GM19240 (cell line): Measurements from ENCODE around the gene AKAP7.
"Not testable (repeated sequence)": the region's sequence is repeated elsewhere in the genome, so short reads cannot be mapped to it uniquely, and the experiment has no call there.

ENCODE experiments used
- DNase-seq: peaks from one replicate; pipeline ENCODE4 v3.0.0; 2011; ENCODE audit warnings: low spot score; ENCODE audit not compliant: insufficient read length

The AKAP7 gene

DNA sequence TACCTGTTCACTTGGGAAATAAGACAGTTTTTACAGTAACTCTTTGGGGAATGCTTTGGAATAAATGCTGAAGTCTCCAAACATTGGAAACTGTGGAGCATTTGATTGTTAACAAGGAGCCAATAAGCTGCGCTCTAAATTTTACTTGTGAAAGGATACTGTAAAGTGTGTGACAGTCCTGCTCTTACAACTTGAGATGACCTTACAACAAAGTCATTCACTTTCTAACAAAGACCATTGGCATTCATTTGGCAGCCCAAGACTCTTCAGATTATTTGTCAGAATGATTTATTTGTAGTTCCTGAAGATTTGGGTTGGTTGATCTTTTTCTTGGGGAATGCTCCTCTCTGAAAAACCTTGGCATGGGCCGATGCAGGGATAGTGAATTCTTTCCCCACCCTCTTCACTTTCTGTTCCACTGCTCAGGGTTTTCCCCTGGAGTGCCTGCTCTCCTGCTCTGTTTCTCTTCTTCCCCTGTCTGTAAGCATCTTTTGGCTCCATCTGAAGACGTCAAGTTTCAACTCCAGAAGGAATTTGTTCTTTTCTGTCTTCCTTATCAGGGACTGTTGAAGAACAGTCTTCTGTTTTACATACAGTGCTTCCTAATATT, 116.4 kb downstream of the AKAP7 start:
- no peak for DNase-seq

DNA sequence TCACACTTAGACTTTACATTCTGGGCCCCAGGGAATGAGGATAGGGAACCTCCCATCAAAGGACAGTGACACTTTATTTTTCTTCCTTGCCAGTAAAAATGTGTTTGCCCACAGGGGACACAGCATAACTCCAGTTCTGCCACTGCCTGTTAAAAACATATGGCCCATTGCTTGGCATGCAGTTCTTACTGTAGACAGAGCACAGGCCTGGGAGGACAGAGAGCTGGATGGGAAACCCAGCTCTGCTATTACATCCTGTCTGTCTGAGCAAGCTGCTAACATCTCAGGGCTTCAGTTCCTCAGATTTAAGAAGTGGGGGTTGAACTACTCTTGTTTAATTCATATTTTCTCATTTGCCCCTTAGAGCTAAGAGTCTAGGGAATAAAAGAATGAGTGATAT, 120.2 kb downstream of the AKAP7 start:
- DNase-seq, result no peak

DNA sequence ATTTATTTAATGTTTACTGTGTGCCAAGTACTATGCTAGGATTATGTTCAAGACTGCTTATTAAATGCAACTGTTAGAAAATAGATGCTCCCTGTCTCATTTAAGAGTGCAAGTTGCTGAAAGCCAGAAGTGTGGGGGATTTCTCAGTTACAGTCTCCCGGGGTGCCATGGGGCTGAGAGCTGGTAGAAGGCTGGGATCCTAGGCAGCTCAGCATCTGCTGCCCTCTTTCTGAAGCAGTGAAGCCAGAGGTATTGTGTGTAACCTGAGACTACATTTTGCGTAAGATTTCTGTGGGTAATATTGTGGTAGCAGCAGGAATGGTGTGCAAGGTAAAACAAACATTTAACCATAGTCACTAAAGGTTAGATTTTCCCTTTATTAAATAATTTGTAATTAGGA, 120.6 kb downstream of the AKAP7 start:
- no peak for DNase-seq

DNA sequence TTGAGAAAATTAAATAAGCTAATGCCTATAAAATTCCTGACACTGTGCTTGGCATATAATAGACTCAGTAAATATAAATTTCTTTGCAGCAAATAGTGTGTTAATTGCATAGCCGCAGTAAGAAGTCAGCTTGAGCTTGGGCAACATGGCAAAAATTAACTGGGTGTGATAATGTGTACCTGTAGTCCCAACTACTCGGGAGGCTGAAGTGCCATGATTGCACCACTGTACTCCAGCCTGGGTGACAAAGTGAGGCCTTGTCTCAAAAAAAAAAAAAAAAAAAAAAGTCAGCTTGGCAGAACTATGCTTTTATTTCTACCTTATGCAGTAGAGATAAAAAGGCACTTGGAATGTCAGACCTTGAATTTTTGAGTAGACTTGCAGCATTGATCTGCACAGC, 121.8 kb downstream of the AKAP7 start:
- DNase-seq, result no peak

DNA sequence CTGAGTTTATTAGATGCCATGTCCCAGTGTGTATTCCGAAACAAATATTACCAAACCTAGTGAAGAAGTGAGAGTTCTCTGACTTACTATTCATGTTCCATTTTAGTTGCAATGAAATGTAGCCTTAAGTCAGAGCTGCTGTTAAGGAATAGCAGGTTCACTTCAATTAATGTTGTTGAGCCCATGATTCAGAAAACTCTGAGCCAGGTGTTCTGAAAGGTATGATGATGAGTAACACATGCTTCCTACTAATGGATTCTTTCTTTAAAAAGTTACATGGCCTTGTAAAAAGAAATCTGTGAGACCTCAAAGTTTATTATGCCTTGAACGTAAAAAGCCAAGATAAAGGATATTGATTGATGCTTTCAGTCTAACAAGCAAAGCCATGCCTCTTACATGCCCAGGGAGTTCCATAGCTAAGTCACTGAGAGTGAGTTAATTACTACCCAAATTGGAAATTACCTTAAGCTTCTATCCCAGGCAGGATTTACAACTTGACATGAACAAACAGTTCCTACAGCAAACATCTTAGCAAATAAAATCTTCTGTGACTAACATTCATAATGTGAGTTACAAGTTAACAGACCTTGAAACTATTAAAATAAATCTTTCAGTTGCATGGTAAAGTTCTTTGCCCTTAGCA, 122.9 kb downstream of the AKAP7 start:
- no peak for DNase-seq

DNA sequence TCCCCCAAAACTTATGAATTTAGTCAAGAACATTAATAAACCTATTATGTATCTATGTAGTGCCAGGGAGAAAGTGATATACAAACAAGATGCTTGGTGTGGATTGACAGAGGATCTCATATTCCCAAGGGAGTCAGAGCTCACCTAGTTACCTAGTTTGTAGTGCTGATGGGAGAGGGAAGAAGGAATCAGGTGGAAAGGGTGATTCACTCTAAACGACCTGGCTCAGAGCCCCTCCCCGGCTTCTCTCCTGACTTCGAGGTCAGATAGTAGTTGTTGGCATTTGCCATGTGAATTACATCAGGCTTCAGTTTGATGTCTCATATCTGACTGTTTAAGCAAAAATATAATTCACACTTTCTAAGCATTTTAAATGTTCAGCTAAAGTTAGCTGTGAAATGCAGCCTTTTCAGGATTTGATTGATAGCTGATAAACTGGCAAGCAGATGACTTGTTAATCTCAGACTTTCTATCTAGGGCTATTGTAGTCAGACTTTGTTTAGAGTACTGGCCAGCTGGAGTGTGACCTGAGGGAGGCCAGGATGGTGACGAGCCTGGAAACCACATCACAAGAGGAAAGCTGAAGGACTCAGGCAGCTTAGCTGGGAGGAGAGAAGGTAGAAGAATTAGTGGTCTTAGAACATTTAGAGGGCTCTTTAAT, 123.7 kb downstream of the AKAP7 start:
- no peak for DNase-seq

DNA sequence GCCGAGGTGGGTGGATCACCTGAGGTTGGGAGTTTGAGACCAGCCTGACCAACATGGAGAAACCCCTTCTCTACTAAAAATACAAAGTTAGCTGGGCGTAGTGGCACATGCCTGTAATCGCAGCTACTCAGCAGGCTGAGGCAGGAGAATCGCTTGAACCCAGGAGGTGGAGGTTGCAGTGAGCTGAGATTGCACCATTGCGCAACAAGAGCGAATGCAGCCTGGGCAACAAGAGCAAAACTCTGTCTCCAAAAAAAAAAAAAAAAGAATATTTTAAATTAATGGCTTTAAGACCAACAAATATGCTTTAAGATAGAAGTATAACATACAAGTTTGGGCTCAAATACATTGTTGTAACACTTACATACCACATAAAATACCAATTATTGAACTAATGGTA, 125.7 kb downstream of the AKAP7 start:
- not testable (repeated sequence) for DNase-seq

DNA sequence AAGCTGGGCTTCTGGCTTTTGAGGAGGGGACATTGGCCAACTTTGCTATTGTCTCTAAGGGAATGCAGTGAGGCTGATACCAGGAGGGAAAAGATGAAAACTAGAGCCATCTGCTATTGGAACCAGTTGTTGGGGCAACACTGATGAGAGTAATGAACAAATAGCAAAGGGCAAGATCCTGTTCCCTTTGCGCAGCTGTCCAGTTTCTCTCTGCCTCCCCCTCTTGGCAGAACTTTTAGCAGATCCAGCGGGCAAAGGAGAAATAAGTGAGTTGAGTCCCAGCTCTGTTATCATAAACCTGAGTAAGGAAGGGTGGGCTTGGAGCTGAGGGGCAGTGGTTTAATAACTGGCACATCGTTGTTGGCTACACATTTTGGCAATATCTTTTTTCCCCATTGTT, 126.8 kb downstream of the AKAP7 start:
- no peak for DNase-seq

DNA sequence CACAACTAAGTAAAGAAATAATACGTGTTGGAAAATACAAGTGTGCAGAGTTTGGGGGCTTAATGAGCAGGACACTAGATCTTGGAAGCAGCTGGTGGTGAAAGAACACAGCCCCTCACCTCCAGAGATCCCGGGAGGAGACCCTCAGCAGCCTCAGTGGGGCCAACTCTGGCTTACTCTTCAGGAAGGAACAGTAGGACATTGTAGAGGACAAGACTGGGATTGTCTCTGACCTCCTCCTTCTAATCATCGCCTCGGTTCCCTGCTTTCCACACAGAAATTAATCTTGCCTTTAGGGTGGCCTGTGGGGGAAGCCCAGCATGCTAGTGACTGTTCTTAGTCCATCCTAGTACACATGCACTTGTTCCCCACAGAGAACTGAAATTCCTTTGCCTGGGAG, 130.7 kb downstream of the AKAP7 start:
- no peak for DNase-seq

DNA sequence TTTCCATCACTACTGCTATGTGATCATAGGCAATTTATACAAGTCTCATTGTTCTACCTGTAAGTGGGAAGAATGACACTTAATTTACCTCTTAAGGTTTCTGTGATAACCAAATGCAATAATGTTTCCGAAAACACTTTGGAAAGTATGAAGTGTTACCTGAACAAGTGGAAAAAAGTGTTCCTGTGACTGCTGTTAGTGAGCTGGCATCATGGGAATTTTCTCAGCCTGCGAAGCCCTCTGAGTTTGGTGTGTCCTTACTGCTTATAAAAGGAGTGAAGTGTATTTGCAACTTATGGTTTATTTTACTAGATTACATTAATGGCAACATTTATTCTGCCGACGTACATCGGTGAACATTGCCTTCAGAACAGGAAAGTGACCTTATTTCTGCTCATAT, 133.0 kb downstream of the AKAP7 start:
- DNase-seq, result no peak

DNA sequence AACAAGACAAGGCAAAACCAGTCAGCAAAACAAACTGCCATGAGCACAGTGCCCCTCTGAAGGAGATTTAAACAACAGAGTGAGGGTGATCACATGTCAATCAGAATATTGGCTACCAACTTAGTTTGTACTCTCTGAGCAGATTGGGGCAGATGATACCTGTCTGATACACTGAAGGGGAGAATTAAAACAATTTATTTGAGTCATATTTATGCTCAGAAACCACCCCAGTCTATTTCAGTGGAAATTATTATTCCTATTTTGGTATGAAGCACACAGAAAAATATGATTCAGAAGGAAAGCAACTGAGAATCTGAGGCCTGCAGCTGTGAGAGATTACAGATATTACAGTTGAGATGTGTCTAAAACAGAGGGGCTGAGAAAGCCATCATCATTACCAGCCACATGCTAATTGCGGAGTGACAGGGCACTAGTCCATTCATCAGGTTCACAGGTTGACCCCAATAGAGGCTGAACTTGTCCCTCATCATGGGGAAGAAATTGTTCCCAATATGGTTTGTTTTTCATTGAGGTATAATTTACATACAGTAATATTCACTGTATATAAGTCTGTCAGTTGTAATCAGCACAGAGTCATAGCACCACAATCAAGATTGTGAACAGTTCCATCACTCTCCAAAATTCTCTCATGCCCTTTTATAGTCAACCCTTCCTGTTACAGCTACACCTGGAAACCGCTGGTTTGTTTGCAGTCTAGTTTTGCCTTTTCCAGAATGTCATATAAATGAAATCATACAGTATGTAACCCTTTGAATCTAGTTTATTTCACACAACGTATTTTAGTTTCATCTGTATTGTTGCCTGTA, 134.5 kb downstream of the AKAP7 start:
- DNase-seq, result no peak

DNA sequence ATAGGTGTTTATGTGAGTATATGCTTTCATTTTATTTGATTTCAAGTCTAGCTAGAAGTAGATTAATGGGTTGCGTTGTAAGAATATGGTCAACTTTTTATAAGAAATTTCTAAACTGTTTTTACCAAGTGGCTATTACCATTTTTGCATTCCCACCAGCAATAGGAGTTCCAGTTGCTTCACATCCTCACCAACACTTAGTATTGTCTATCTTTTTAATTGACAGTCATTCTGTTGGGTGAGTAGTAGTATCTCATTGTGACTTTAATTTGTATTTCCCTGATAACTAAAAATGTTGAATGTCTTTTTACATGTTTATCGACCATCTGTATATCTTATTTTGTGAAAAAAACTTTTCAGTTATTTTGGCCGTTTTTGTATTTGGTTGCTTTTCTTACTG, 135.3 kb downstream of the AKAP7 start:
- no peak for DNase-seq

DNA sequence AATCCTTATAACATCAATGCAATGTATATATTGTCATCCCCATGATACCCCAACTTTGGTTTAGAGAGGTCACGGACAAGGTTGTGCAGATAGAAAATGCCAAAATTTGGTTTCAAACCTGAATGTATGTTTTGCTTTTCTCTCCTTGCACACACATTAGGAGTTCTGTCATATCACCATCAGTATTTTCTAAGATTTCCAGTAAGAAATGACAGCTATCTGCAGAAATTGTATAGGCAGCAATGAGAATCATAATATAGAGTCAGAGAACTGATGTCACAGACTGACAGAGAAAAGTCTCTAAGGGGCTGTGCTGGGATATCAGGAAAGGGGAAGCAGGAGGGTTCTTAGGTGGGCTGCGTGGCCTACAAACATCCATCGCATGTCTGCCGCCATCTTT, 140.0 kb downstream of the AKAP7 start:
- no peak for DNase-seq

DNA sequence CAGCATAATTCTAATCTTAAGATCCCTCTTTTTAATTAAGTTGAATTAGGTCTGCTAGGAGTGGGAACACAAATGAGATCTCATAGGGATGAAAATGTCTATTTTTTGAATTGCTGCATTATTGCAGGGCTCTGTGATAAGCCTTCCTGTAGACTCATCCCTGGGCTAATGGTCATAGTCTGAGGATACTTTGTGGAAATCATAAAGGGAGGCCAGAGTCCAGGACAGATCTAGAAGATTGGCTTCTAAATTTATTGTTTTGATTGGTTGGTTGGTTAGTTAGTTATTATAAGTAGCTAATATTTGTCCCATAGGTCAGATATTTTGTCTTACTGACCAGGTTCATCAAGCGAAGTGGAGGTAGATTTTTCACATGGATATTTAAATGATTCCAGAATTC, 142.3 kb downstream of the AKAP7 start:
- DNase-seq, result no peak

DNA sequence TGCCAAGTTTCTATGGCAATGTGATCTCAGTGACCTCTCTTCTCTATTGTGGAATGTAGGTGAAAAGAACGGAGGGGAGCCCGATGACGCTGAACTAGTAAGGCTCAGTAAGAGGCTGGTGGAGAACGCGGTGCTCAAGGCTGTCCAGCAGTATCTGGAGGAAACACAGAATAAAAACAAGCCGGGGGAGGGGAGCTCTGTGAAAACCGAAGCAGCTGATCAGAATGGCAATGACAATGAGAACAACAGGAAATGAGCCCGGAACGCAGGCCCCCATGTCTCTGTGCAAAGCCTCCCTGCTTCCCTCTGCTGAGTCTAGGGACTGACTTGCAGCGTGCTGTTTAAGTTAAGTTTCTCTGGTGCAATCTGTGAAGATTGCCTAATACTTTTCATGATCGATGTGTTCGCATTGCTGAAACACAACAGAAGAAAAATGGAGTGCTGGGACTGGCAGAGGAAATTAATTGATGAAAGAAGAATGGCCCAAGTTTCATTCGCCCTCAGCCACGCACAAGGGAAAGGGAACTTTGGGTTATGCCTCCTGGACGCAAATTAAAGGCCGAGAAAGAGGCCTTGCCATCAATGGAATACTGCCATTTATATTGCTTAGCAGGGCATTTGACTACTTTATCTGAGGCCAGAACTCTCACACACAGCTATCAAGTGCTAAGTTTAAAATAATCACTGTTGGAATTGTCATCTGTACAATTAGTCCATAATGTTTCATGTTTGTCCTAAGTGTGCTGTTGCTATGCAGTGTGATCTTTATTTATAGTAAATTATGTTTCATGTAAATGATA, 146.4 kb downstream of the AKAP7 start:
- no peak for DNase-seq

DNA sequence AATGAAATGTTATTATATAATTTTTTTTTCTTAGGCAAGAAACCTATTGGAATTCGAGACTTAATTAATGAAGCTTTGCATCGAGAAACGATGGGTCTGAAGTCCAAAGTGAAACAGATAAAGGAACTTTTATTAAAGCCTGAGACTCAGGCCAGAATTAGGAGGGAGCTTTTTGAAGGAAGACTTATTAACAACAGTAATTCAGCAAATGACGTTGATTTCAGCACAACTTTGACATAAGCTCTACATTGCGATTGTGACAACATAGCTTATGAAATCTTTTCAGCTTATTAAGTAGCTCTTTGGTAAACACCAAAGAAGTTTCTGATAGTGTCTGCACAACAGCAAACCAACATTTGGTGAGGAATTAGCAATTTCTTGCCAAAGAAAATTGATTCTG, 147.1 kb downstream of the AKAP7 start:
- DNase-seq, result no peak

DNA sequence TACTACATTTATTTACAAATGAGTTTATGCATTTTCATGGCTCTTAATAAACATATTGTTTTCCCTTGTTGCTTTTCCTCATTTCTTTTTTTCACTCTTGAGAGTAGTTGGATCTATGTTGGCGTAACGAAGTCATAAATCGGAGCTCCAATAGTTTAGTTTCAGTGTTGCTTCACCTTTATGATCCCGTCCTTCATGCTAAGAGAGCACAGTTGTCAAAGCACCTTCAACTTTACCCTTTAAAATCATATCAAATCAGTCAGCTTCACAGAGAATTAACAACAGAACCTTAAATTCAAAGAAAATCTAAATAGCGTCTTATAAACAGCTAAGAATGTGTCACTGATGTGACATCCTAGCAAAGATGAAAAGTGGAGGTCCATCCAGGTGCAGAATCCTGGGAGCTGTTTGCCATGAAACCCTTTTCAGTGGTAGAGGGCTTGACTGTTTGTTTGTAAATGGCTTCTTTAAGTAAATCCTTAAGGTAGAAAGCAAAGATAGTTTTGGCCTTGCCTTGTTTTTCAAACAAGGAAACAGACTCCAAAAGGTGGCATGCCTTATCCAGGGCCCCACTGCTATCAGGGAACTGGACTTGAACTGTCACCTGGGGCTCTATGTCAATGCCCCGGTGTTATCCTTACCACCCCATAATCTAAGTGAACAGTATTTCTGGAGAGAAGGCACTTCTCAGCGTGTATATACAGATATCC, 148.4 kb downstream of the AKAP7 start:
- no peak for DNase-seq

DNA sequence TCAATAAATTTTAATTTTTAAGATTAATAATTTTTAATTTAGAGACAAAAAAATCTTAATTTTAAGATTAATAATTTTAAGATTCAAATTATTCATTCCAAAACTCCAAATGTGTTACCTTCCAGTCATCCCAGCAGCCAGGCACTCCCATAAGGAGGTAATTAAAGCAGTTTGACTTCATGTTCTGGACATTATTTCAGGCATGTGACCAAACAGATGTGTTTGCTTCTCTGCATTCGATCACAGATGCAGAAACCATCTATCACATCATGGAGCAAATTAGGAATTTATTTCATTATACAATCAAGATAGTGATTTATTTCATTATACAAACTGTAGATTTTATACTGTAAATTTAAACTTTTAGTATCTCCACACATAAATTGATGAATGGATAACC, 150.3 kb downstream of the AKAP7 start:
- no peak for DNase-seq

DNA sequence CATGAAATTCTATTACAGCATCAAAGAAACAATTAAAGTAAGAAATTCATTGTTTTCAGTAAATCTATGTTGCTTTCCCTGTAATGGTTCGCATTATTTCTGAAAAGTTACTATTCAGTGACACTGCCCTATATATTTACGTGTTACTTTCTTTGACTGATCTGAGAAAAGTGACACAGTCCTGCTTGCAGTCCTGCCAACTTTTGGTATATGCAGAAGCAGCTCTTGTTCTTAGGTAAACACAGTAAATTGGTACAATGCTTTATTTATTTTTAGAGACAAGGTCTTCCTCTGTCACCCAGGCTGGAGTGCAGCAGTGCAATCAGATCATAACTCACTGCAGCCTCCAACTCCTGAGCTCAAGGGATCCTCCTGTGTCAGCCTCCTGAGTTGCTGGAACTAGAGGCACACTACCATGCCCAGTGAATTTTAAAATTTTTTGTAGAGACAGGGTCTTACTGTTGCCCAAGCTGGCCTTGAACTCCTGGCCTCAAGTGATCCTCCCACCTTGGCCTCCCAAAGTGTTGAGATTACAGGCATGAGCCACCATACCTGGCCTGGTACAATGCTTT, 151.3 kb downstream of the AKAP7 start:
- DNase-seq, result no peak

DNA sequence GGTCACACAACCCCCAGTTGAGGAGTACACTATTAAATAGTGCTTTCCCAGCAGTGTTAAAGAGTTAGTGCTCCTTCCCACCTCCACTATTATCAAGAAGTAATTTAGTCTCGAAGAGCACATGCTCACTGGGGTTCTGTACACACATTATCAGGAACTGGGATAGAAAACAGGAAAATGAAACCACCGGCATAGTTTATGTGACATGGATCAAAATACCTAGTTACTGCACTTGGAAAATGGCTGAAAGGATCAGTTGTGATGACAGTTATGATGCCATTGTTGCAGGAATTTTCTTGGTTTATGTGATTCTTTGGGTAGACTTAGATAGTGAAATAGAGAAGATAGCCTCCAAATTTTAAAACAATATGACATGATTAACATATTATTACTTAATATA, 152.9 kb downstream of the AKAP7 start:
- DNase-seq, result no peak
